Endothelial cell of umbilical vein (primary cell): Measurements from ENCODE around the gene COL6A3. TPM values are rescaled to one million over a fixed set of nuclear protein-coding genes. Genes with fewer than 3 reads are reported as not detected.

Experiments
- BruUV-seq: library from RNA; stranded (reverse); fragments of 400-500 nt; replicated peaks from 2 replicates; lab custom pipeline; 2021; lab: Mats Ljungman, UMichigan
- CTCF ChIA-PET: fragments of 300-600, 350-600 bp; sonication (Branson Sonifier 250); formaldehyde crosslinking; loops from one replicate; lab custom pipeline; 2021; ENCODE audit warnings: antibody characterized with exemption, inconsistent platforms; lab: Charles Lee
- POLR2A ChIA-PET: fragments of 300-600, 350-600 bp; sonication (Branson Sonifier 250); formaldehyde crosslinking; loops from one replicate; lab custom pipeline; 2021; ENCODE audit warnings: antibody characterized with exemption, inconsistent platforms; lab: Charles Lee
- DNase-seq: peaks from one replicate; pipeline ENCODE4 v3.0.0-alpha.2; 2011; ENCODE audit warnings: low read depth, low spot score
- FAIRE-seq: peaks from 2 replicates; lab custom pipeline; 2011; peaks lifted over from hg19 to GRCh38; lab: Jason Lieb, UNC
- H2AFZ ChIP-seq: 2 replicates; pipeline ENCODE4 v1.6.0; 2012; ENCODE audit warnings: low read depth, low read length, control low read depth, inconsistent platforms
- H3K27ac ChIP-seq: 2 replicates; pipeline ENCODE4 v1.5.1; 2011; ENCODE audit warnings: low read depth, mild to moderate bottlenecking, control low read depth, low read length, moderate library complexity; ENCODE audit not compliant: insufficient read depth
- H3K27me3 ChIP-seq, 2 experiments: 2 replicates each; pipeline versions ENCODE4 v1.6.0 to v1.6.1; 2011; ENCODE audit warnings: low read length in 2 of 2, mixed read lengths in 1 of 2; ENCODE audit not compliant: control insufficient read depth in 2 of 2, insufficient read depth in 2 of 2
- H3K36me3 ChIP-seq, 2 experiments: 2 replicates in 1 of 2; 3 replicates in 1 of 2; pipeline ENCODE4 v1.5.1; 2011; ENCODE audit warnings: low read length in 2 of 2, mild to moderate bottlenecking in 1 of 2, moderate library complexity in 1 of 2; ENCODE audit not compliant: control insufficient read depth in 2 of 2, insufficient read depth in 2 of 2; ENCODE audit errors: extremely low read depth in 1 of 2
- H3K4me1 ChIP-seq: 3 replicates; pipeline ENCODE4 v1.5.1; 2011; ENCODE audit warnings: mild to moderate bottlenecking, low read length; ENCODE audit not compliant: control insufficient read depth, insufficient read depth; ENCODE audit errors: extremely low read depth
- H3K4me2 ChIP-seq: 2 replicates; pipeline ENCODE4 v1.6.1; 2011; ENCODE audit warnings: low read length, control low read depth, mixed read lengths; ENCODE audit not compliant: insufficient read depth
- H3K4me3 ChIP-seq, 3 experiments: fragments of 200-600 bp in 1 of 3; sonication (generic), shearing (Covaris generic) in 1 of 3; replicated peaks in 1 of 3; 2 replicates each; pipeline ENCODE4 v1.5.1; 2011 to 2016; ENCODE audit warnings: control low read depth in 3 of 3, low read length in 3 of 3, mild to moderate bottlenecking in 2 of 3, inconsistent platforms in 1 of 3, low read depth in 1 of 3, moderate library complexity in 1 of 3; ENCODE audit not compliant: insufficient read depth in 1 of 3
- H3K79me2 ChIP-seq: 2 replicates; pipeline ENCODE4 v1.6.0; 2012; ENCODE audit warnings: low read length, inconsistent platforms; ENCODE audit not compliant: control insufficient read depth, insufficient read depth
- H3K9ac ChIP-seq: replicated peaks from 2 replicates; pipeline ENCODE3; 2011; ENCODE audit warnings: low read length, control low read depth; ENCODE audit not compliant: insufficient read depth; ENCODE audit errors: extremely low read depth
- H3K9me1 ChIP-seq: replicated peaks from 3 replicates; pipeline ENCODE4 v1.6.0; 2011; ENCODE audit warnings: mild to moderate bottlenecking, low read length; ENCODE audit not compliant: control insufficient read depth, insufficient read depth; ENCODE audit errors: extremely low read depth
- H3K9me3 ChIP-seq: replicated peaks from 2 replicates; pipeline ENCODE4 v1.5.1; 2012; ENCODE audit warnings: low read length, inconsistent platforms; ENCODE audit not compliant: control insufficient read depth, insufficient read depth
- H4K20me1 ChIP-seq: replicated peaks from 2 replicates; pipeline ENCODE3; 2011; ENCODE audit warnings: mild to moderate bottlenecking, low read length; ENCODE audit not compliant: control insufficient read depth, insufficient read depth; ENCODE audit errors: extremely low read depth
- EZH2 ChIP-seq: IDR thresholded peaks from 2 replicates; pipeline ENCODE4 v1.6.1; 2012; ENCODE audit warnings: borderline replicate concordance, low read depth, mild to moderate bottlenecking, moderate library complexity, low read length, inconsistent platforms; ENCODE audit not compliant: severe bottlenecking
- FOS ChIP-seq: IDR thresholded peaks from 2 replicates; pipeline ENCODE4 v1.6.1; 2011; ENCODE audit warnings: mild to moderate bottlenecking, low read length, moderate library complexity, borderline replicate concordance; ENCODE audit not compliant: insufficient read depth
- GATA2 ChIP-seq: IDR thresholded peaks from 2 replicates; pipeline ENCODE4 v1.7.0; 2011; ENCODE audit warnings: low read depth, mild to moderate bottlenecking, moderate library complexity, mixed read lengths, low read length; ENCODE audit not compliant: insufficient read length, insufficient read depth
- JUN ChIP-seq: IDR thresholded peaks from 2 replicates; pipeline ENCODE4 v1.6.1; 2011; ENCODE audit warnings: borderline replicate concordance, low read depth; ENCODE audit not compliant: insufficient read length, insufficient read depth
- MYC ChIP-seq: IDR thresholded peaks from one replicate; pipeline ENCODE4 v1.6.1; 2011; ENCODE audit warnings: mild to moderate bottlenecking, low read depth, low read length
- POLR2A ChIP-seq: IDR thresholded peaks from 2 replicates; pipeline ENCODE4 v1.6.1; 2012; ENCODE audit warnings: low read depth, mild to moderate bottlenecking, control low read depth, low read length
- POLR2AphosphoS5 ChIP-seq: IDR thresholded peaks from 2 replicates; pipeline ENCODE4 v1.6.1; 2012; ENCODE audit warnings: low read depth, mild to moderate bottlenecking, control low read depth, low read length, moderate library complexity; ENCODE audit not compliant: insufficient read depth
- dilution Hi-C: fragments of 300-500 bp; cut with MboI; formaldehyde crosslinking; loops from one replicate; pipeline ENCODE4 v1.15.0; 2019; ENCODE audit warnings: low sequenced_read_pairs; ENCODE audit not compliant: extremely low pct_ligation_motif_present
- intact Hi-C: fragments of 100-400 bp; cut with micrococcal nuclease; formaldehyde crosslinking; loops from one replicate; pipeline ENCODE4 v1.10.0; 2022
- polyA plus RNA-seq, 4 experiments: library from polyadenylated mRNA; depleted of rRNA in 3 of 4; stranded (reverse) in 3 of 4; unstranded in 1 of 4; fragments of >200 nt; gene quantifications; 2 replicates each; pipeline versions ENCODE4 v1.2.1 to v1.2.3, GENCODE V29; 2011 to 2012; ENCODE audit warnings: missing spikeins in 1 of 4
- total RNA-seq: library from RNA; stranded (reverse); gene quantifications from 2 replicates; pipeline ENCODE4 v1.2.3, GENCODE V29; 2021
- TF ChIP-seq, protein P1 (sequence below), 2 donors: IDR thresholded peaks; 1 replicate in 1 of 2; 2 replicates in 1 of 2; pipeline ENCODE4 v1.5.1; 2011; ENCODE audit warnings: low read length in 2 of 2, mild to moderate bottlenecking in 2 of 2, moderate library complexity in 2 of 2, control low read depth in 1 of 2, inconsistent platforms in 1 of 2, low read depth in 1 of 2; ENCODE audit not compliant: insufficient read depth in 1 of 2; ENCODE audit errors: extremely low read depth in 1 of 2
- TF ChIP-seq, protein P2 (sequence below): IDR thresholded peaks from 2 replicates; pipeline ENCODE4 v1.6.1; 2011; ENCODE audit not compliant: insufficient read depth, insufficient read length

Gene COL6A3
- total and polyA plus RNA-seq, 2 donors (not counting 3 experiments of a cell fraction or from before 2014, with no cell fraction given) = 0.03 TPM; not detected in 1

DNA sequence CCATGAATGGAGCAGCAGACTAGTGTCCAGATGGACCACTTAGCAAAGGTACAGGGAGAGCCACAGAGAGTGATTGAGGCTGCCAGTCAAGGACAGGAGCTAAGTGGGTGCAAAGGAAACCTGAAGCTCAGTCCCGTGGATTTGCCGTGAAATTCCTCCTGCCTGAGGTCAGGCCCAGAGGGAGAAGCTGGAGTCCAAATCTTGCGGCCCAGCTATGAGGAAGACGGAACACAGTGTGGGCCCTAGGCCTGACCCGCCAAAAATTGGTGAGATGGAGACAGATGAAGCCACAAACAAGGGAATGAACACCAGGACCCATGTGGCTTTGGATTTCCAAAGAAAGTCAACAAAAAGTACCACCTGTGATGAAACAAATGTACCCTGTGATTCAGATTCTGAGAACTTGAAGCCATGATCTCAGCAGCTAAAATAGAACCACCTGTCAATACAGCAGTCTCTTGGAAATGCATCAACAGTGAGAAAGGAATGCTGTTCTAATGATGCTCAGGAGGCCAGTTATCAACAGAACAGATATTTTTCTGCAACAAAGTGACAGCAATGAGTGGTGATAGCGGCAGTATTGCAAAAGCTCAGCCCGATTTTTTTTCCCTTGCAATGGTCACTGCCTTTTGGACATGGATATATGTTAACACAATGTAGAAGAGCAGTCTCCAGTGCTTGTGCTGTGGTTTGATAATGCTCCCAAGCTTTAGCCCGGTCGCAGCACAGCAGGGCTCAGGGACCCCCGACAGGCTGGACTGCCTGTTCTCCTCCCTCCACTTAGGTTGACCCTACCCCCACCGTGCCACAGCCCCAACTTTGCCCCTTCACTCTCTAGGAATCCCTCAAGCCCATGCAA, 10.7 kb downstream of the COL6A3 start:
- Histone ChIP-seq H3K79me2 (no peaks in the 10 kb centered on the region), H2AFZ (no peak overlapping the region), H3K9me1 (no peaks in the 10 kb centered on the region), H4K20me1 (no peaks in the 10 kb centered on the region), H3K27ac (no peak overlapping the region), H3K36me3 (no peaks in the 10 kb centered on the region), H3K4me1 (no peaks in the 10 kb centered on the region), H3K4me2 (no peak overlapping the region), H3K9ac (no peak overlapping the region), H3K4me3 (no peak overlapping the region), H3K27me3 (peaks cover 13 to 17% of the 10 kb centered on the region in 2 experiments), H3K9me3 (no peaks in the 10 kb centered on the region)
- BruUV-seq = no TSS peak
- DNase-seq (no peak), FAIRE-seq (no peak)
- no peak for TF ChIP-seq FOS
- TF ChIP-seq, protein P1, sequence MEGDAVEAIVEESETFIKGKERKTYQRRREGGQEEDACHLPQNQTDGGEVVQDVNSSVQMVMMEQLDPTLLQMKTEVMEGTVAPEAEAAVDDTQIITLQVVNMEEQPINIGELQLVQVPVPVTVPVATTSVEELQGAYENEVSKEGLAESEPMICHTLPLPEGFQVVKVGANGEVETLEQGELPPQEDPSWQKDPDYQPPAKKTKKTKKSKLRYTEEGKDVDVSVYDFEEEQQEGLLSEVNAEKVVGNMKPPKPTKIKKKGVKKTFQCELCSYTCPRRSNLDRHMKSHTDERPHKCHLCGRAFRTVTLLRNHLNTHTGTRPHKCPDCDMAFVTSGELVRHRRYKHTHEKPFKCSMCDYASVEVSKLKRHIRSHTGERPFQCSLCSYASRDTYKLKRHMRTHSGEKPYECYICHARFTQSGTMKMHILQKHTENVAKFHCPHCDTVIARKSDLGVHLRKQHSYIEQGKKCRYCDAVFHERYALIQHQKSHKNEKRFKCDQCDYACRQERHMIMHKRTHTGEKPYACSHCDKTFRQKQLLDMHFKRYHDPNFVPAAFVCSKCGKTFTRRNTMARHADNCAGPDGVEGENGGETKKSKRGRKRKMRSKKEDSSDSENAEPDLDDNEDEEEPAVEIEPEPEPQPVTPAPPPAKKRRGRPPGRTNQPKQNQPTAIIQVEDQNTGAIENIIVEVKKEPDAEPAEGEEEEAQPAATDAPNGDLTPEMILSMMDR (IDR thresholded peaks at IDR 0.05; ENCODE audit: extremely low read depth in 1 of 2, insufficient read depth in 1 of 2, low read depth in 1 of 2, low read length in 2 of 2) = no peak
- no peak for TF ChIP-seq GATA2
- TF ChIP-seq, protein P2, sequence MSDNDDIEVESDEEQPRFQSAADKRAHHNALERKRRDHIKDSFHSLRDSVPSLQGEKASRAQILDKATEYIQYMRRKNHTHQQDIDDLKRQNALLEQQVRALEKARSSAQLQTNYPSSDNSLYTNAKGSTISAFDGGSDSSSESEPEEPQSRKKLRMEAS = no peak
- TF ChIP-seq EZH2 = no peak
- TF ChIP-seq MYC = no peak
- no peak for TF ChIP-seq JUN
- no peak for TF ChIP-seq POLR2AphosphoS5
- no peak for TF ChIP-seq POLR2A
- CTCF ChIA-PET = interaction anchor here (2.4 kb wide), 1 partner anchor 18 kb away, joined by 11 read pairs; no protein-coding TSS in a partner anchor
- dilution Hi-C loops = no loop called here
- POLR2A ChIA-PET = interaction anchor here (0.7 kb wide), 1 partner anchor 72 kb away, joined by 4 read pairs; no protein-coding TSS in a partner anchor
- intact Hi-C loops = no loop called here
